Raji (cell line): Measurements from ENCODE around the gene XRCC4.

Experiments
- POLR2A ChIP-seq: IDR thresholded peaks from 2 replicates; pipeline ENCODE4 v1.6.1; 2011; ENCODE audit warnings: low read depth, low read length, control low read depth; ENCODE audit not compliant: insufficient read depth

Gene XRCC4

GRCh38 chr5:83388608-83389007 lies 311.3 kb downstream of the XRCC4 start:
- no peak for TF ChIP-seq POLR2A

DNA sequence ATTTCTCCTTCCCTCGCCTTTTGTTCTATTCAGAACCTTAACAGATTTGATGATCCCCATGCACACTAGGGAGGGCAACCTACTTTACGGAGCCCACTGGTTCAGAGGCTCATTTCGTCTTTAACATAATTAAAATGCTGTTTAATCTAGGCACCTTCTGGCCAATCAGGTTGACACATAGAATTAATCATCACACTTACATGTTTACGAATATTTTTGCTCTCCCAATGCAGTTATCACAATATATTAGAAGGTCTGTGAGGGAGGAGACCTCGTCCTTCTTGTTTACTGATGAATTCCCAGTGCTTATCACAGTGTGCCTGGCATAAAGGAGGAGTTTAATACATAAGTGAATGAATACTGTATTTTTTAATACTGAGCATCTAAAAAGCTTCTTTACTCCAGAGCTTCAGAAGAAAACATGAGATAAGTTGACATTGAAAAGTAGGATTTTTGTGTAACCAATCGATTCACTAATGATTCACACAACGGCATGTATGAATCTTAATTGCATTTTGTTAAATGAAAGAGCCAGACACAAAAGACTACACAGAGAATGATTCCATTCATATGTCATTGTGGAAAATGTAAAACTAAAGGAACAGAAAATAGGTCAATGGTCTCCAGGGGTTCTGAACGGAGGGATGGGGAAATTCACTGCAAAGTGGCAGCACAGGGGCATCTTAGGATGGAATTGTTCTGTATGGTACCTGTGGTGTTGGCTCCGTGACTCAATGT lies 315.6 kb downstream of the XRCC4 start:
- TF ChIP-seq POLR2A: no peak

GRCh38 chr5:83393504-83393866 lies 316.1 kb downstream of the XRCC4 start:
- no peak for TF ChIP-seq POLR2A

DNA sequence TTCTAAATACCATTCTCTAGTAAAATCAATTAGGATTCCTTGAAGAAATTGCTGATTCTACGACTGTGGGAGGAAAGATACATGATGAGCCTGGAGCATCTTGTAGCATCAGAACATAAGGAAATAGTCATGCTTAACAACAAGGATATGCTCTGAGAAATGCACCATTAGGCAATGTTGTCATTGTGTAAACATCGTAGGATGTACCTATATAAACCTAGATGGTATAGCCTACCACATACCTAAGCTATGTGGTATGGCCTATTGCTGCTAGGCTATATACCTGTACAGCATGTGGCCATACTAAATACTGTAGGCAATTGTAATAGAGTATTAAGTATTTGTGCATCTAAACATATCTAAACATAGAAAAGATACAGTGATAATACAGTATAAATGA lies 316.8 kb downstream of the XRCC4 start:
- TF ChIP-seq POLR2A: no peak

GRCh38 chr5:83396662-83397061 lies 319.3 kb downstream of the XRCC4 start:
- TF ChIP-seq POLR2A: no peak

DNA sequence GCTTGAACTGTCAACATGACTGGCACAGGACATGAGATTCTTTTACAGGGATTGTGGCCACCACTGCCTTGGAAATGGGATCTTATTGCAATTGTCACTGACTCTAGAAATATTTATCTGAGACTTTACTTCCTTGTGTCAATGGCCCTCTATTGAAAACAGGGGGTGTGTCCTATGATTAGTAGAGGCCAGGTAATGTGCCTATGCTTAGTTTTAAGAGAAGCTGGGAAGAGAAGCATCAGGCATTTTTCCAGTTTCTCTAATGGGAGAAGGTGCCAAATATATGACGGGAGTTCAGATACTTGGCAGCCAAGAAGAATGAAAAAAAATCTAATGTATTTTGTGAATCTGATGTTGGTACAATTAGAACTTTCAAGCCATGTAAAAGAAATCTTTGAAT lies 320.3 kb downstream of the XRCC4 start:
- no peak for TF ChIP-seq POLR2A

GRCh38 chr5:83400241-83400640 lies 322.9 kb downstream of the XRCC4 start:
- no peak for TF ChIP-seq POLR2A

DNA sequence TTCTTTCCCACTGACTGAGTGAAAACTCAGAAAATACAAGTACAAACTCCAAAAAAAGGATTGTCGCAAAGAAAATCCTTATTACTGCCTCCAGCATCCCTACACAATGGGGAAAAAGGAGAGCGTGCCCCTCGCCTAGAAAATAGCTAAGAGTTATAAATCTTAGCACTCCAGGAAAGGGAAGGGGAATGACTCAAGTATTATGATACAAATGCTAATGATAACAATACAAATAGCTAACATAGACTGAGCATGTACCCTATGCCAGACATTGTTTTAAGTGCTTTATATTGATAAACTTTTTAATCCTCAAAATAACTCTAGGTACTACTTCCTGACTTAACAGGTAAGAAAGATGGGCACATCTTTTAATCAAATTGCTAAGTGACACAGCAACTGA lies 323.4 kb downstream of the XRCC4 start:
- no peak for TF ChIP-seq POLR2A

DNA sequence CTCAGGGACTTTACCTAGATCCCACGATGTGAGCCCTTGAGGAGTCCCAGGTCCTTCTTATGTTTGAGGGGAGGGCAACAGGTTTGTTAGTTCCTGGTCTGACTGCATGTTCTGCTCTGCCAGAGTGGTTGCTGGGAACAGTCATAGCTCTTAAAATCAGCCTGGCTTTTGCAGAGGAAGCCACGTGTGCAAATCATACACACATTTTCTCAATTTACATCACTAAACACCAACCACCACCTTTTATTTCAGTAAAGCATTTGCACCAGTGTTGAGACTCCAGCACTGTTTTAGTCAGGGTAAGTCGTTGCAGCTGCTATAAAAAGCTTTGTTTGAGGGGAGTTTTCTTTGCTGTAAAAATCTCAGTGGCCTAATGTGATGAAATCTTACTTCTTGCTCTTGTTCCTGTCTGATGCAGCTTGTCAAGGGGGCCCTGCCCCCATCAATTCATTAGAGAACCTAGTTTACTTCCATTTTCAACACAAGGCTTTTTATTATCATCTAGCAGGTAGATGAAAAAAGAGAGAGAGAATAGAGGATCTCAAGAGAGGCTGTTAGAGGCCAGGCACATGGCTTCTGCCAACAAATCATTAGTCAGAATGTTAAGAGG lies 323.9 kb downstream of the XRCC4 start:
- no peak for TF ChIP-seq POLR2A

GRCh38 chr5:83401775-83402174 lies 324.4 kb downstream of the XRCC4 start:
- TF ChIP-seq POLR2A: no peak
